SK-N-MC (cell line): Measurements from ENCODE around the gene SLC35E4.
"Not testable (repeated sequence)": the region's sequence is repeated elsewhere in the genome, so short reads cannot be mapped to it uniquely, and the experiment has no call there.

Experiments
- DNase-seq: peaks from one replicate; pipeline ENCODE4 v3.0.0-alpha.2; 2011; ENCODE audit warnings: low read depth, low spot score
- H3K27ac ChIP-seq: fragments of 200-600 bp; sonication (generic); 2 replicates; pipeline ENCODE4 v1.5.1; 2016; ENCODE audit warnings: mixed run types
- H3K36me3 ChIP-seq: fragments of 200-600 bp; sonication (generic); 2 replicates; pipeline ENCODE4 v1.6.1; 2017; ENCODE audit warnings: antibody characterized with exemption, low read length, mixed read lengths; ENCODE audit not compliant: insufficient read depth
- H3K4me3 ChIP-seq: fragments of 200-600 bp; sonication (generic); 2 replicates; pipeline ENCODE4 v1.5.1; 2016
- H3K9ac ChIP-seq: fragments of 200-600 bp; sonication (generic); 2 replicates; pipeline ENCODE4 v1.8.0; 2017; ENCODE audit warnings: mixed run types, mixed read lengths; ENCODE audit not compliant: insufficient read length
- H3K9me3 ChIP-seq: fragments of 200-600 bp; sonication (generic); 2 replicates; pipeline ENCODE4 v1.6.1; 2017; ENCODE audit warnings: low read depth, mild to moderate bottlenecking, antibody characterized with exemption, low read length, moderate library complexity, mixed read lengths
- EZH2 ChIP-seq: fragments of 200-600 bp; sonication (generic); IDR thresholded peaks from one replicate; pipeline ENCODE4 v1.6.1; 2017; ENCODE audit warnings: antibody characterized with exemption
- FOXP2 ChIP-seq: optimal IDR thresholded peaks from 2 replicates; pipeline ENCODE3; 2011; ENCODE audit warnings: mild to moderate bottlenecking, moderate library complexity; ENCODE audit not compliant: insufficient read depth; ENCODE audit errors: extremely low read length, control extremely low read depth
- POLR2AphosphoS5 ChIP-seq: IDR thresholded peaks from 2 replicates; pipeline ENCODE4 v1.6.1; 2012; ENCODE audit warnings: mild to moderate bottlenecking, low read depth, low read length, borderline replicate concordance

SLC35E4 gene, protein sequence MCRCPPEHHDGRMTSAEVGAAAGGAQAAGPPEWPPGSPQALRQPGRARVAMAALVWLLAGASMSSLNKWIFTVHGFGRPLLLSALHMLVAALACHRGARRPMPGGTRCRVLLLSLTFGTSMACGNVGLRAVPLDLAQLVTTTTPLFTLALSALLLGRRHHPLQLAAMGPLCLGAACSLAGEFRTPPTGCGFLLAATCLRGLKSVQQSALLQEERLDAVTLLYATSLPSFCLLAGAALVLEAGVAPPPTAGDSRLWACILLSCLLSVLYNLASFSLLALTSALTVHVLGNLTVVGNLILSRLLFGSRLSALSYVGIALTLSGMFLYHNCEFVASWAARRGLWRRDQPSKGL

GRCh38 chr22:30635273-30636225 is at the start of gene SLC35E4:
SLC35E4 (plus strand) TSS chr22:30635781; CDS start chr22:30636451, 670 bp downstream.
- no peak within 1 kb of the TSS for H3K27ac ChIP-seq
- peak within 1 kb of the TSS; percentile 83 for H3K9ac ChIP-seq
- no peak for DNase-seq
- H3K9me3 ChIP-seq: no peaks in the 10 kb centered on the region
- no peaks in the 10 kb centered on the region for H3K36me3 ChIP-seq
- peak; percentile 38; the same call in 1 of the 2 replicates for TF ChIP-seq POLR2AphosphoS5
- TF ChIP-seq FOXP2: no peak
- H3K4me3 ChIP-seq: peak within 1 kb of the TSS; percentile 83

GRCh38 chr22:30586414-30586813 is 49.2 kb upstream of the SLC35E4 start:
- TF ChIP-seq FOXP2 (no peak), EZH2 (no peak), POLR2AphosphoS5 (no peak)
- no peak for DNase-seq
- no peak overlapping the region for H3K9ac ChIP-seq
- no peak overlapping the region for H3K27ac ChIP-seq
- no peaks in the 10 kb centered on the region for H3K9me3 ChIP-seq
- no peak overlapping the region for H3K4me3 ChIP-seq
- H3K36me3 ChIP-seq: peaks cover 82% of the 10 kb centered on the region

DNA sequence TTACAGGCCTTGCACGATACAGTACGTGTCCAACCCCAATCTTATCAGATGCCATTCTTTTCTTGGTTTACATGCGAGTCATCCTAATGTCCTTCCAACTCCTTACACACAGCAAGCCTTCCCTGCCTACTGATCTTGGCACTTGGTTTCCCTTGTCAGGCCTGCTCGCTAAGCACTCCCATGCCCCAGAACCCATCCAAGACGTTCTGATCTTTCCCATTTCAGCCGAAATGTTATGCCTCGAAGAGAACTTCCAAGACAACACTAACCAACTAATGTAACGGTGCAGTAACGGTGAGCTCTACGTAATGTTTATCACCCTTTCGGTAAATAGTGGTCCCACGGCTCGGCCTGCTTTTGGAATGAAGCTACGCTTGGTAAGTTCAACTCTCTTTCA is 44.4 kb upstream of the SLC35E4 start:
- H3K27ac ChIP-seq: peak overlapping the region; percentile 69; the same call in 1 of the 2 replicates
- peak overlapping the region; percentile 98 for H3K4me3 ChIP-seq
- DNase-seq: no peak
- no peaks in the 10 kb centered on the region for H3K9me3 ChIP-seq
- H3K9ac ChIP-seq: peak overlapping the region; percentile 100
- TF ChIP-seq POLR2AphosphoS5 (no peak), EZH2 (no peak), FOXP2 (no peak)
- H3K36me3 ChIP-seq: peaks cover 41% of the 10 kb centered on the region

DNA sequence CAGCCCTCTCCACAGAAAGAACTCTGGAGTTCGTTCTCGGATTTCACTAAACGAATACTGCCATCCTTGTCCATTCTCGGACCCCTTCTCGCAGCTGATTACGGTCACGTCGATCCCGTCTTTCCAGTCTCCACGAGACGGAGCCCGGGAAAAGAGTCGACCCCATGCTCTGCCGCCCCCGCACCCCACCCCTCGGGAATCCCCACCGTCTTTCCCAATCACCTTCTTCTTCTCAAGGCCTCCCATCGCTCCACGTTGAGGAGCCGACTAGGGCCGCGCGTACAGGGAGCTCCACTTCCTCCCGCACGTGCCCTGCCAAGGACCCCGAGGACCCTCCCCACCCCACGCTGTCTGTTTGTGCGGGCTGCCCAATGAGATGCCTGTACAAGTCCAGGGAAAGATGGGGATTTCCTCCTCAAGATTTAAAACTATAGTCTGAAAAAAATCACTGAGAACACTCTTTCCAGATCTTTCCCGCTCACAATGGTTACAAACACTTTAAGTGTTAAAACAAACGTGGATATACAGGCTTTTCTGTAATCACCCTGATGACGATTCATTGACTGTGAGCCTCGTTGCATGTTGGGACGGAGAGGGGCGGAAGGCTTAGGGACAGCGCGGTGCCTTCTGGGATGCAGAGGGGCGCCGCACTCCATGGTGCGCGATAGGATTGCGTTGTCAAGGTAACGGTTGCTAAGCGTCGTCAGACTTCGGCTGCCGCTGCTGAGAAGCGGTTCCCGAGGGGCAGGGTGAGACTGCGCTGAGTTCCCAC is 43.8 kb upstream of the SLC35E4 start, which contains the start of gene PES1:
TSS of gene PES1 (minus strand) at position 323 of the 772 bp plus-strand sequence. CDS start at position 246, 77 bp downstream.
- peak within 1 kb of the TSS; percentile 100 for H3K9ac ChIP-seq
- H3K9me3 ChIP-seq: no peaks in the 10 kb centered on the region
- H3K36me3 ChIP-seq: peaks cover 35% of the 10 kb centered on the region
- DNase-seq: peak; percentile 97
- TF ChIP-seq POLR2AphosphoS5: peak; percentile 74
- TF ChIP-seq FOXP2: no peak
- peak within 1 kb of the TSS; percentile 88 for H3K27ac ChIP-seq
- H3K4me3 ChIP-seq: peak within 1 kb of the TSS; percentile 98

GRCh38 chr22:30592360-30592713 is 43.2 kb upstream of the SLC35E4 start:
- H3K27ac ChIP-seq, H3K9me3 ChIP-seq, H3K9ac ChIP-seq, H3K4me3 ChIP-seq, DNase-seq: not testable (repeated sequence)
- H3K36me3 ChIP-seq: peaks cover 30% of the 10 kb centered on the region

- Histone ChIP-seq H3K27ac (no peak overlapping the region), H3K36me3 (no peaks in the 10 kb centered on the region), H3K9ac (no peak overlapping the region), H3K9me3 (no peaks in the 10 kb centered on the region), H3K4me3 (no peak overlapping the region)
- TF ChIP-seq FOXP2: no peak
- no peak for TF ChIP-seq POLR2AphosphoS5
- no peak for TF ChIP-seq EZH2
- no peak for DNase-seq
Observed at GRCh38 chr22:30596199-30596598, 39.4 kb upstream of the SLC35E4 start.

- Histone ChIP-seq H3K36me3 (no peaks in the 10 kb centered on the region), H3K4me3 (no peak overlapping the region), H3K9me3 (no peaks in the 10 kb centered on the region), H3K27ac (no peak overlapping the region), H3K9ac (no peak overlapping the region)
- TF ChIP-seq EZH2 (no peak), POLR2AphosphoS5 (no peak), FOXP2 (no peak)
- no peak for DNase-seq
Observed at GRCh38 chr22:30596886-30597285, 38.7 kb upstream of the SLC35E4 start.

DNA sequence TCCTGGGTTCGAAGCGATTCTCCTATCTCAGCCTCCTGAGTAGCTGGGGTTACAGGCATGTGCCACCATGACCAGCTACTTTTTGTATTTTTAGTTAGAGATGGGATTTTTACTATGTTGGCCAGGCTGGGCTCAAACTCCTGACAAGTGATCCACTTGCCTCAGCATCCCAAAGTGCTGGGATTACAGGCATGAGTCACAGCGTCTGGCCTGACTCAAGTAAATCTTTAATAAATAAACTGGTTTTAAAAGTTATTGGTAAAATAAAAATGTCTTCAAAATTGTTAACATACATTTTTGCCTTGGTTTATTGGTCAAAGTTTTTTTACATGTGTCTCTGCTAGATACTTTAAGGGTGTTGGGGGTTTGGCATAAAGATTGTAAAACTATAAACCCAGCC is 36.6 kb upstream of the SLC35E4 start:
- DNase-seq: no peak
- no peaks in the 10 kb centered on the region for H3K9me3 ChIP-seq
- H3K27ac ChIP-seq: no peak overlapping the region

More for the DNA sequence above, 36.6 kb upstream of the SLC35E4 start:
- no peak for TF ChIP-seq POLR2AphosphoS5
- no peak for TF ChIP-seq EZH2
- TF ChIP-seq FOXP2: no peak
- Histone ChIP-seq H3K4me3 (no peak overlapping the region), H3K9ac (no peak overlapping the region), H3K36me3 (no peaks in the 10 kb centered on the region)
